HepG2 (cell line): Measurements from ENCODE around the gene TBC1D16. TPM values are rescaled to one million over a fixed set of nuclear protein-coding genes. Genes with fewer than 3 reads are reported as not detected.

ENCODE experiments used
- ARID2 ChIP-seq: sonication (generic); formaldehyde crosslinking; IDR thresholded peaks from 2 replicates; pipeline ENCODE4 v1.8.1; 2022; ENCODE audit warnings: mild to moderate bottlenecking, missing genetic modification reagents, borderline replicate concordance
- DMTF1 ChIP-seq: sonication (generic); formaldehyde crosslinking; IDR thresholded peaks from 2 replicates; pipeline ENCODE4 v1.4.0; 2020; ENCODE audit warnings: mild to moderate bottlenecking, missing genetic modification reagents
- EEA1 ChIP-seq: sonication (generic); formaldehyde crosslinking; IDR thresholded peaks from 2 replicates; pipeline ENCODE4 v1.5.1; 2020; ENCODE audit warnings: mild to moderate bottlenecking, missing genetic modification reagents, borderline replicate concordance
- GTF2F1 ChIP-seq: fragments of 150-350 bp; IDR thresholded peaks from 2 replicates; pipeline ENCODE4 v1.6.1; 2014; ENCODE audit warnings: low read length
- HINFP ChIP-seq: sonication (generic); formaldehyde crosslinking; IDR thresholded peaks from 2 replicates; pipeline ENCODE4 v1.4.0; 2020; ENCODE audit warnings: low read depth, mild to moderate bottlenecking, missing genetic modification reagents
- HOXA7 ChIP-seq: sonication (generic); formaldehyde crosslinking; IDR thresholded peaks from 2 replicates; pipeline ENCODE4 v1.8.1; 2022; ENCODE audit warnings: mild to moderate bottlenecking, missing genetic modification reagents, moderate library complexity
- MEIS2 ChIP-seq: sonication (generic); formaldehyde crosslinking; IDR thresholded peaks from 2 replicates; pipeline ENCODE4 v1.9.0; 2021; ENCODE audit warnings: mild to moderate bottlenecking, missing genetic modification reagents
- NCOA2 ChIP-seq: sonication (generic); formaldehyde crosslinking; IDR thresholded peaks from 2 replicates; pipeline ENCODE4 v1.8.0; 2022; ENCODE audit warnings: inconsistent platforms
- REL ChIP-seq: sonication (generic); formaldehyde crosslinking; conservative IDR thresholded peaks from 2 replicates; pipeline ENCODE4 v1.8.0; 2022; ENCODE audit warnings: mild to moderate bottlenecking, missing genetic modification reagents, moderate library complexity
- REST ChIP-seq, 2 experiments: IDR thresholded peaks; 2 replicates each; pipeline ENCODE4 v1.6.1; 2011 to 2012; ENCODE audit warnings: low read length in 2 of 2, borderline replicate concordance in 1 of 2, low read depth in 1 of 2, mild to moderate bottlenecking in 1 of 2, moderate library complexity in 1 of 2
- RFX5 ChIP-seq: IDR thresholded peaks from 2 replicates; pipeline ENCODE4 v1.6.1; 2011; ENCODE audit warnings: low read depth, low read length, improper control_type of control experiment
- SMAD3 ChIP-seq: sonication (generic); formaldehyde crosslinking; IDR thresholded peaks from 2 replicates; pipeline ENCODE4 v1.4.0; 2020; ENCODE audit warnings: missing genetic modification reagents
- SP1 ChIP-seq, 2 experiments: fragments of 450-650 bp in 1 of 2; sonication (generic) in 1 of 2; formaldehyde crosslinking in 1 of 2; IDR thresholded peaks; 2 replicates each; pipeline versions ENCODE4 v1.4.0 to v1.6.1; 2016 to 2020; ENCODE audit warnings: missing genetic modification reagents in 1 of 2
- SRSF1 ChIP-seq: fragments of 200-400 bp; formaldehyde crosslinking; optimal IDR thresholded peaks from 2 replicates; pipeline ENCODE3; 2017; ENCODE audit warnings: mild to moderate bottlenecking, low read depth, low read length, moderate library complexity
- ZBTB38 ChIP-seq: sonication (generic); formaldehyde crosslinking; IDR thresholded peaks from 2 replicates; pipeline ENCODE4 v1.5.1; 2020; ENCODE audit warnings: mild to moderate bottlenecking, missing genetic modification reagents
- ZBTB7B ChIP-seq: sonication (generic); formaldehyde crosslinking; IDR thresholded peaks from 2 replicates; pipeline ENCODE4 v1.4.0; 2020; ENCODE audit warnings: missing genetic modification reagents
- ZNF20 ChIP-seq: sonication (generic); formaldehyde crosslinking; IDR thresholded peaks from 2 replicates; pipeline ENCODE4 v1.4.0; 2020; ENCODE audit warnings: mild to moderate bottlenecking, moderate library complexity, missing genetic modification reagents
- ZNF232 ChIP-seq: sonication (generic); formaldehyde crosslinking; IDR thresholded peaks from 2 replicates; pipeline ENCODE4 v1.4.0; 2020; ENCODE audit warnings: missing genetic modification reagents, borderline replicate concordance
- ZNF235 ChIP-seq: sonication (generic); formaldehyde crosslinking; IDR thresholded peaks from 2 replicates; pipeline ENCODE4 v1.8.1; 2023; ENCODE audit warnings: mild to moderate bottlenecking, missing genetic modification reagents, borderline replicate concordance
- ZNF496 ChIP-seq: sonication (generic); formaldehyde crosslinking; IDR thresholded peaks from 2 replicates; pipeline ENCODE4 v1.8.1; 2023; ENCODE audit warnings: mild to moderate bottlenecking, moderate library complexity, missing genetic modification reagents; ENCODE audit not compliant: insufficient replicate concordance
- ZNF550 ChIP-seq: sonication (generic); formaldehyde crosslinking; IDR thresholded peaks from 2 replicates; pipeline ENCODE4 v1.4.0; 2020; ENCODE audit warnings: mild to moderate bottlenecking, missing genetic modification reagents, borderline replicate concordance
- ZNF703 ChIP-seq: sonication (generic); formaldehyde crosslinking; IDR thresholded peaks from 2 replicates; pipeline ENCODE4 v1.5.1; 2020; ENCODE audit warnings: missing genetic modification reagents, mild to moderate bottlenecking, moderate library complexity, borderline replicate concordance
- polyA plus RNA-seq, 8 experiments: library from polyadenylated mRNA; depleted of rRNA in 3 of 8; stranded (reverse) in 7 of 8; unstranded in 1 of 8; fragments of >200 nt; fragmentation: Illumina TruSeq in 4 of 8; extraction: Trizol in 4 of 8; gene quantifications; 2 replicates each; pipeline versions ENCODE4 v1.2.1 to v1.2.3, GENCODE V29; 2011 to 2016; ENCODE audit warnings: low read depth in 4 of 8, missing spikeins in 1 of 8, mixed read lengths in 1 of 8; ENCODE audit not compliant: insufficient read depth in 1 of 8
- total RNA-seq, 5 experiments: library from RNA; depleted of rRNA; stranded (reverse); fragments of >200 nt; fragmentation: Illumina TruSeq; extraction: Trizol; gene quantifications; 2 replicates each; pipeline ENCODE4 v1.2.3, GENCODE V29; 2016; ENCODE audit warnings: low read depth in 1 of 5

TBC1D16 gene
- total and polyA plus RNA-seq, 2 of the 13 experiments (the other 11 are each of a cell fraction or from before 2014, with no cell fraction given), result 14.9 to 24.9 TPM

GRCh38 chr17:79991924-79992648, 43.6 kb downstream of the TBC1D16 start (continued):
- TF ChIP-seq ZNF235, result no peak; the same call in 1 of the 2 replicates
- no peak for TF ChIP-seq REL
- no peak for TF ChIP-seq EEA1
- TF ChIP-seq HINFP (CRISPR knock-in tag), result 0 out of 2 replicates have a peak, but pooled peaks have one; percentile 17
- peak; percentile 60; the same call in 1 of the 2 replicates for TF ChIP-seq NCOA2 (CRISPR knock-in tag)
- TF ChIP-seq ZNF20 (CRISPR knock-in tag), result peak; percentile 80; the same call in 1 of the 2 replicates
- TF ChIP-seq ZNF496 (CRISPR knock-in tag), result no peak
- TF ChIP-seq DMTF1, result no peak
- peak; percentile 43 for TF ChIP-seq ZBTB38 (CRISPR knock-in tag)
- no peak for TF ChIP-seq SP1 (IDR thresholded peaks at IDR 0.05)
- TF ChIP-seq SP1 (CRISPR knock-in tag; IDR thresholded peaks at IDR 0.05), result 0 out of 2 replicates have a peak, but pooled peaks have one; percentile 34
- peak; percentile 82; the same call in 1 of the 2 replicates for TF ChIP-seq ZBTB7B (CRISPR knock-in tag)
- no peak for TF ChIP-seq GTF2F1
- 0 out of 4 replicates have a peak, but pooled peaks of 1 of the 2 experiments have one; percentile 7 for TF ChIP-seq REST (IDR thresholded peaks at IDR 0.05; ENCODE audit: borderline replicate concordance in 1 of 2, low read depth in 1 of 2, low read length in 2 of 2)
- no peak for TF ChIP-seq HOXA7
- TF ChIP-seq ZNF232 (CRISPR knock-in tag), result peak; percentile 48; the same call in 1 of the 2 replicates
- peak; percentile 78; the same call in 1 of the 2 replicates for TF ChIP-seq MEIS2 (CRISPR knock-in tag)
- 0 out of 2 replicates have a peak, but pooled peaks have one; percentile 57 for TF ChIP-seq SMAD3 (CRISPR knock-in tag)
- TF ChIP-seq ARID2 (CRISPR knock-in tag), result no peak
- peak; percentile 56 for TF ChIP-seq SRSF1
- no peak for TF ChIP-seq RFX5
- TF ChIP-seq ZNF703 (CRISPR knock-in tag), result peak; percentile 65; the same call in 1 of the 2 replicates
- no peak for TF ChIP-seq ZNF550 (CRISPR knock-in tag)
